Upper lobe of left lung (tissue), 6 donors: Measurements from ENCODE around the gene FYB1. TPM values are rescaled to one million over a fixed set of nuclear protein-coding genes. Genes with fewer than 3 reads are reported as not detected.

Experiments
- ATAC-seq, 2 donors: fragments of 200-7000 bp; cut with Tn5 transposase; one replicate each; pipeline ENCODE4 v1.9.1; 2022; ENCODE audit warnings: mild to moderate bottlenecking in 2 of 2, moderate library complexity in 2 of 2; ENCODE audit not compliant: low FRiP score in 2 of 2
- DNase-seq, 2 donors: peaks; one replicate each; pipeline ENCODE4 v3.0.0-alpha.2; 2019 to 2020
- H3K27ac ChIP-seq, 4 donors: fragments of 200-600 bp; sonication (generic); one replicate each; pipeline ENCODE4 v1.5.1; 2016 to 2019
- H3K27me3 ChIP-seq, 4 donors: fragments of 200-600 bp; sonication (generic); one replicate each; pipeline ENCODE4 v1.5.1; 2017 to 2019
- H3K36me3 ChIP-seq, 4 donors: fragments of 200-600 bp; sonication (generic); one replicate each; pipeline ENCODE4 v1.5.1; 2016 to 2019
- H3K4me1 ChIP-seq, 4 donors: fragments of 200-600 bp; sonication (generic); one replicate each; pipeline ENCODE4 v1.5.1; 2018 to 2019
- H3K4me3 ChIP-seq, 4 donors: fragments of 200-600 bp; sonication (generic); one replicate each; pipeline ENCODE4 v1.5.1; 2017 to 2019; ENCODE audit warnings: mild to moderate bottlenecking in 2 of 4, moderate library complexity in 1 of 4
- H3K9me3 ChIP-seq, 4 donors: fragments of 200-600 bp; sonication (generic); one replicate each; pipeline ENCODE4 v1.5.1; 2018 to 2019
- EP300 ChIP-seq, 4 donors: sonication (generic); formaldehyde crosslinking; IDR thresholded peaks; one replicate each; pipeline ENCODE4 v1.5.1; 2017; ENCODE audit warnings: antibody characterized with exemption in 4 of 4, control low read depth in 2 of 4
- POLR2A ChIP-seq, 4 donors: fragments of 450-650 bp; IDR thresholded peaks; one replicate each; pipeline ENCODE4 v1.5.1; 2016 to 2017; ENCODE audit warnings: antibody characterized with exemption in 4 of 4, mild to moderate bottlenecking in 2 of 4
- POLR2AphosphoS5 ChIP-seq, 2 donors: sonication (generic); formaldehyde crosslinking; IDR thresholded peaks; one replicate each; pipeline ENCODE4 v1.5.1; 2017; ENCODE audit warnings: antibody characterized with exemption in 2 of 2
- WGBS, 2 donors: methylation state at CpG; one replicate each; pipeline ENCODE4 v1.1.5; 2017 to 2018; 5-methylcytosine and 5-hydroxymethylcytosine counted together
- total RNA-seq, 6 donors: library from RNA; depleted of rRNA in 4 of 6; stranded (reverse); fragments of >200 nt in 4 of 6; gene quantifications; one replicate each; pipeline versions ENCODE4 v1.1.0 to v1.2.1, GENCODE V29; 2016 to 2021
- TF ChIP-seq, protein P1 (sequence below), 6 experiments: fragments of 450-650 bp in 4 of 6; fragments of 200-600 bp in 2 of 6; sonication (generic) in 2 of 6; IDR thresholded peaks; one replicate each; pipeline ENCODE4 v1.5.1; 2016 to 2019; ENCODE audit warnings: antibody characterized with exemption in 6 of 6
- donor health status: DM: no; HTN: no; CAD: no; lungs with moderate emphysema.
- donor health status: DM: no; HTN: yes; CAD: no; lungs with severe emphysema.

The FYB1 gene
- total RNA-seq, 6 donors from 2014 or later = 24.0 to 97.4 (median 42.5) TPM

DNA sequence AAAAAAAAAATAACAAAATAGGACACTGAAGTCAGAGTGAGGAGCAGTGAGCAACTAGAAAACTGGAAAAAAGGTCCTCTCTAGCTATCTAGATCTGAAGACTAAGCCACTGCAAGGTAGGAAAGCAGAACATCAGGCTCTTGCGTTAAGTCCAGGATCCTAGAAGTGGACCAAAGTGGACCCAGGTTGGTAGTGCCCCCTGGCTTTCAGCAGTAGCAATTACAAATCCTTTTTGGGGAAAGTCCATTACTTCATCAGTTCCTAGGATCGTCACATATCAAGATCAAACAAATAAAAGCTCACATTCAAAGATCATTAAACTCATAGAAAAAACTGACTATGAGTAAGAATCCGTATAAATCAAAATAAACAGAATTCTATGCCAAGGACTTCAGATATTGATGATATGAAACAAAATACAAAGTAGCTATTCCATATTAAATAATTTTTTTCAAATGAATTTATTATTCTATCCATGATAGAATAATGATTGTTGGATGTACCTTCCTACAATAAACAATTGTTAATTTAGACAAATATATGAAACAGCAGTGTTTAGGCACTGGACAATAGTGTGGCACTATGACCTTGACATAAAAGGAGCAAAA lies 138.7 kb downstream of the FYB1 start:
- no peak overlapping the region for H3K27ac ChIP-seq
- WGBS, 2 donors = 5 to 7% methylated on average over 3 of the region's 3 CpGs
- TF ChIP-seq, protein P1, sequence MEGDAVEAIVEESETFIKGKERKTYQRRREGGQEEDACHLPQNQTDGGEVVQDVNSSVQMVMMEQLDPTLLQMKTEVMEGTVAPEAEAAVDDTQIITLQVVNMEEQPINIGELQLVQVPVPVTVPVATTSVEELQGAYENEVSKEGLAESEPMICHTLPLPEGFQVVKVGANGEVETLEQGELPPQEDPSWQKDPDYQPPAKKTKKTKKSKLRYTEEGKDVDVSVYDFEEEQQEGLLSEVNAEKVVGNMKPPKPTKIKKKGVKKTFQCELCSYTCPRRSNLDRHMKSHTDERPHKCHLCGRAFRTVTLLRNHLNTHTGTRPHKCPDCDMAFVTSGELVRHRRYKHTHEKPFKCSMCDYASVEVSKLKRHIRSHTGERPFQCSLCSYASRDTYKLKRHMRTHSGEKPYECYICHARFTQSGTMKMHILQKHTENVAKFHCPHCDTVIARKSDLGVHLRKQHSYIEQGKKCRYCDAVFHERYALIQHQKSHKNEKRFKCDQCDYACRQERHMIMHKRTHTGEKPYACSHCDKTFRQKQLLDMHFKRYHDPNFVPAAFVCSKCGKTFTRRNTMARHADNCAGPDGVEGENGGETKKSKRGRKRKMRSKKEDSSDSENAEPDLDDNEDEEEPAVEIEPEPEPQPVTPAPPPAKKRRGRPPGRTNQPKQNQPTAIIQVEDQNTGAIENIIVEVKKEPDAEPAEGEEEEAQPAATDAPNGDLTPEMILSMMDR (IDR thresholded peaks at IDR 0.05) = peak; percentile 74 to 86 (median 78)
- no peak for TF ChIP-seq EP300 (IDR thresholded peaks at IDR 0.05)

DNA sequence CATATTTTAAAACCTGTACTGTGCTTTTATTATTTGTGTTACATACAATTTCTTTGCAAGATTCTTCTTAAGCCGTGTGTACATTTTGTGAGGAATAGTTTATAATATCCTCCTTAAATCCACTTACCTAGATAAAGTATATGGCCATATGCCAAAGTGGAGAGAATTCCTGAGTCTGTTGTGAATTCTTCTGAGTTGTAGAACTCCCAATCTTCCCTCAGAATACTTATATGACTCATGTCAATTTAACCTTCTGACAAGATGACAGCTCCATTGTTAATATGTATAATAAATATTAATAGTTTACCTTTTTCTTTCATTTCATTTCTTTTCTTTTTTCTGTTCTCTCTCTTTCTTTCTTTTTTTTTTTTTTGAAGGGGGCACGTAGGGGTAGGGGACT lies 139.2 kb downstream of the FYB1 start:
- peaks cover 6 to 16% (median 15%) of the 10 kb centered on the region in 4 donors for H3K4me1 ChIP-seq
- H3K27ac ChIP-seq = no peak overlapping the region
- no peak for DNase-seq
- no peaks in the 10 kb centered on the region for H3K36me3 ChIP-seq
- H3K4me3 ChIP-seq = no peak overlapping the region
- no peaks in the 10 kb centered on the region for H3K27me3 ChIP-seq
- no peaks in the 10 kb centered on the region for H3K9me3 ChIP-seq
- WGBS, 2 donors = 68 to 73% methylated on average over 2 of the region's 2 CpGs
- ATAC-seq = no peak
- no peak for TF ChIP-seq POLR2A (IDR thresholded peaks at IDR 0.05)
- TF ChIP-seq EP300 (IDR thresholded peaks at IDR 0.05) = no peak
- TF ChIP-seq, protein P1 (IDR thresholded peaks at IDR 0.05) = no peak
- TF ChIP-seq POLR2AphosphoS5 (IDR thresholded peaks at IDR 0.05) = no peak

More for the DNA sequence above, 138.7 kb downstream of the FYB1 start:
- DNase-seq (peak in 1 of 2 donors; percentile 74), ATAC-seq (peak; percentile 89 to 96)
- no peaks in the 10 kb centered on the region for H3K9me3 ChIP-seq
- H3K27me3 ChIP-seq = no peaks in the 10 kb centered on the region
- no peak overlapping the region for H3K4me3 ChIP-seq
- no peaks in the 10 kb centered on the region for H3K36me3 ChIP-seq
- peaks cover 6 to 16% (median 11%) of the 10 kb centered on the region in 4 donors for H3K4me1 ChIP-seq

DNA sequence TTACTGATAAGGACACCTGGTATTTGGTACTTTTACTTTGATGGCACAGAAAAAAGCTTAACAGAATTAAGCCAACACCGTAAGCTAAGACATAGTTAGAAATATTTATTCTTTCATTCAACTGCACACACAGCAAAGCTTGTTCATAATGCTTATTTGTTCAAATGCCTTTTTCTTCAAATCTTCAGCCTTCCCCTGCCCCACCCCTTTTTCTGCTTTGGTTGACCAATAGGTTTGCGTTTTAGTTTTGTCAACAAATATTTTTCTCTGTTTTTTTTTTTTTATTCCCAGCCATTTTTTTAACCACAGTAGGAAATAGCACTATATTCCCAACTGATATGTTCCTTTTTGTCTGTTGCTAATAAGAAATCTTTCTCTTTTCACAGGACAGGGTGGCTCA lies 140.2 kb downstream of the FYB1 start:
- Histone ChIP-seq H3K27ac (no peak overlapping the region), H3K27me3 (no peaks in the 10 kb centered on the region), H3K4me3 (no peak overlapping the region), H3K4me1 (peaks cover 6 to 16% (median 15%) of the 10 kb centered on the region in 4 donors), H3K9me3 (no peaks in the 10 kb centered on the region), H3K36me3 (no peaks in the 10 kb centered on the region)
- TF ChIP-seq POLR2AphosphoS5 (IDR thresholded peaks at IDR 0.05) = no peak
- no peak for TF ChIP-seq POLR2A (IDR thresholded peaks at IDR 0.05)
- TF ChIP-seq, protein P1 (IDR thresholded peaks at IDR 0.05) = no peak
- no peak for TF ChIP-seq EP300 (IDR thresholded peaks at IDR 0.05)
- WGBS, 2 donors = 49 to 86% methylated on average over 2 of the region's 2 CpGs
- ATAC-seq = no peak
- no peak for DNase-seq

DNA sequence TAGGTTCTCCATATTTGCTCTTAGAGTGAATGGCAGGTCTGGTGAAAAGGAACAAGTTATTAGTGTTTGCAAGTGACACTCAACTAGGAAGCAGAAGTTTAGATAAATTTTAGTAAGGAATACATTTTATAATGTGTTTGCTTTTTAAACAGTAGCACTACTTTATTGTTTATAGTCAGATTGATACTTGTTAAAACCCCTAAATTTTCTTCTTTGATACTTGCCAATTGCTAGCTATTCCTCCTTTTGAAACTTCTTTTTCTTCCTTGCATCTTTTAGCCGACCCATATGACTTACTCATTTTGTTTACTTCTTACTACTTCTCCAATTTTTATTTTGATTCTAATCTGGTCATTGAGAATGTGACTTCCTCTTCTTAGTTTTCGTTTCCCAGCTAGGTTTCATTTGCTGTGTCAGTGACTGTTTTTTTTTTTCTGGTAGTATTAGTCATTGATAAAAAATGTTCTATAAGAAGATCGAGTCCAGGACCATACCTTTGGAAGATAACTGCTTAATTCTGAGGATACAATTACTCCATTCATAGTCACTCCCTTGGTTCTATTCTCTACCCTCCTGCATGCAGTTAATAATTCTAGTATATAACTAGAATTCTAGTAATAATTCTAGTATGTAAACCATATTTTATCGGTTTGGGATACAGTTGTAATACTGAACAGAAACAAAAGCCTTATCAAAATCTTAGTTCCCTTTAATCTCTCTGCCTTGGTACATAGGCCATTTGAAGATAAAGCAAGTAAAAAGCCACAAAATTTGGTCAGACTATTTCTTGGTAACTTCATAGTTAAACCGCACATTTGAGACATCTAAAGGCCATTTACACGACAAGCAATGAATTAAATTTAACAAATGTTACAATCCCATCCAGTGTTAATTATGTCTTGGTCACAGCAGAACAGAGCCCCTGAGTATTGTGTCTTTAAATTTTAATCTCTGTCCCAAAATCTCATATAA lies 142.3 kb downstream of the FYB1 start:
- ATAC-seq = no peak
- H3K4me3 ChIP-seq = no peak overlapping the region
- TF ChIP-seq POLR2A (IDR thresholded peaks at IDR 0.05) (no peak), EP300 (IDR thresholded peaks at IDR 0.05) (no peak), POLR2AphosphoS5 (IDR thresholded peaks at IDR 0.05) (no peak)
- TF ChIP-seq, protein P1 (IDR thresholded peaks at IDR 0.05) = no peak
- no peaks in the 10 kb centered on the region for H3K9me3 ChIP-seq
- H3K36me3 ChIP-seq = no peaks in the 10 kb centered on the region
- peak overlapping the region in 3 of 4 donors; percentile 52 to 97 (median 97) for H3K27ac ChIP-seq
- H3K4me1 ChIP-seq = peaks cover 17 to 26% (median 23%) of the 10 kb centered on the region in 4 donors
- 31 to 35% methylated on average over 6 of the region's 6 CpGs for WGBS, 2 donors
- no peak for DNase-seq
- no peaks in the 10 kb centered on the region for H3K27me3 ChIP-seq
